ENCODE measurements around the gene TIGIT. TPM values are rescaled to one million over a fixed set of nuclear protein-coding genes. Genes with fewer than 3 reads are reported as not detected.

TIGIT gene
- total RNA-seq, 6 experiments from 2014 or later = 0.09 to 1.2 (median 0.30) TPM

DNA sequence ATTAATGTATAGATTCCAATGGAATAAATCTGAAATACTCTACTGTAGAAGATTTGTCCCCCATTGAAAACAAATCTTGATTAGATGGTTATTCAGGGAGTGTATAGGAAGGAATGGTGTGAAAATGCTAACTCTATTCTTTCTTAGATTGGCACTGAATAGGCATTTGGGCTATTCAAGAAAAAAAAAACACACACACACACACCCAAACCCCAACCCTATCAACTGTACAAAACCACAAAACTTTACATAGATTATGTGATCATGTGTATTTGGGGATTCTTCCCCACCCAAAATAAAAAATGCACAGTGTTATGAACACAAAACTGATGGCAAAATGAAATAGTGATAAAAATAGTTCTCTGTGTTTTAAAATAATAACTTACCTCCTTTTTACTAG lies 61.8 kb downstream of the TIGIT start:
- intact Hi-C loops (cut with DNase I) = no loop called here

DNA sequence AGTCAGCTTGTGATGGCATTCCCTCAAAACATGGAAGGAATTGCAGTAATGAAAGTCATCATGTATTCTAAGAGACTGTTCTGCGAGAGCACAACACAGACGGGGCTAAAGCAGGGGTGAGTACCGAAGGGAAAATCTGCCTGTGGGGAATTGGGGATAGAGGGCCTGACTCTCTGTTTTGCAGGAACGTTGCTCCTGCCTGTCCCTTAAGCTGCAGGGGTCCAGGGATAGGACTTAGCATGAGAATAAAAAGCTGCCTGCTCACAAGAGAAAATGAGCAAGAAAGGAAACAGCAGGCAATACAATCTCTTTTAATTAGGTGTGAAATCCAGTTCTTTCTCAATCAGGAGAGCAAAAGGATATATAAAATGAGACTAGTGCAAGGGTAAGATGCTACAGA lies 62.2 kb downstream of the TIGIT start:
- Histone ChIP-seq H3K27me3 (no peaks in the 10 kb centered on the region), H3K36me3 (peaks cover 0 to 6% (median 5%) of the 10 kb centered on the region in 4 donors), H3K9me3 (no peaks in the 10 kb centered on the region), H3K4me1 (no peaks in the 10 kb centered on the region), H3K4me3 (no peak overlapping the region), H3K27ac (no peak overlapping the region)
- TF ChIP-seq POLR2A (IDR thresholded peaks at IDR 0.05) (no peak), CTCF (IDR thresholded peaks at IDR 0.05) (no peak)
- 90% methylated on average over 4 of the region's 4 CpGs for WGBS (ENCODE audit: insufficient coverage, low coverage, low lambda C conversion rate, missing lambda C conversion rate)
- DNase-seq (no peak), ATAC-seq (no peak)
- intact Hi-C loops (cut with DNase I) = no loop called here

More for the DNA sequence above, 61.8 kb downstream of the TIGIT start:
- H3K4me3 ChIP-seq = no peak overlapping the region
- ATAC-seq (no peak), DNase-seq (no peak)
- H3K27me3 ChIP-seq = no peaks in the 10 kb centered on the region
- no peak overlapping the region for H3K27ac ChIP-seq
- no peaks in the 10 kb centered on the region for H3K4me1 ChIP-seq
- no peaks in the 10 kb centered on the region for H3K9me3 ChIP-seq
- H3K36me3 ChIP-seq = peaks cover 0 to 11% (median 5%) of the 10 kb centered on the region in 4 donors
- TF ChIP-seq CTCF (IDR thresholded peaks at IDR 0.05) = no peak
- no peak for TF ChIP-seq POLR2A (IDR thresholded peaks at IDR 0.05)

GRCh38 chr3:114356525-114356924 lies 62.7 kb downstream of the TIGIT start:
- no peak for DNase-seq
- H3K4me1 ChIP-seq = no peaks in the 10 kb centered on the region
- intact Hi-C loops (cut with DNase I) = no loop called here
- no peak overlapping the region for H3K4me3 ChIP-seq
- H3K9me3 ChIP-seq = no peaks in the 10 kb centered on the region
- no peaks in the 10 kb centered on the region for H3K27me3 ChIP-seq
- TF ChIP-seq CTCF (IDR thresholded peaks at IDR 0.05) (no peak), POLR2A (IDR thresholded peaks at IDR 0.05) (no peak)
- peaks cover 0 to 3% (median 1%) of the 10 kb centered on the region in 4 donors for H3K36me3 ChIP-seq
- ATAC-seq = no peak
- WGBS (ENCODE audit: insufficient coverage, low coverage, low lambda C conversion rate, missing lambda C conversion rate) = 71% methylated on average over 1 of the region's 1 CpG
- no peak overlapping the region for H3K27ac ChIP-seq

MicroRNA genes within 50 kb of the gene (microRNA counts, 767-probe panel; counts per million panel counts)
- microRNA hsa-miR-568 = 237 counts per million

Other genes with a start within 250 kb of the TIGIT start
- gene CCDC191, start 237.5 kb upstream of the TIGIT start, total RNA-seq = 1 to 10 TPM in 3 of 6 experiments, under 1 TPM in 3; 0.43 to 1.6 (median 0.96) TPM
- 1 to 10 TPM; 6.3 to 9.8 (median 7.8) TPM for gene QTRT2, start 237.3 kb upstream of the TIGIT start, total RNA-seq
- gene DRD3, start 115.0 kb upstream of the TIGIT start, total RNA-seq = not detected
- gene ZNF80, start 56.5 kb upstream of the TIGIT start, total RNA-seq = not detected